HG02678 (cell line): Measurements from ENCODE around the gene HOXD10.

Source experiments
- ATAC-seq: cut with Tn5 transposase; IDR thresholded peaks from one replicate; pipeline ENCODE4 v1.9.1; 2021; ENCODE audit warnings: mild to moderate bottlenecking, moderate library complexity; ENCODE audit not compliant: unreplicated experiment

Gene HOXD10

DNA sequence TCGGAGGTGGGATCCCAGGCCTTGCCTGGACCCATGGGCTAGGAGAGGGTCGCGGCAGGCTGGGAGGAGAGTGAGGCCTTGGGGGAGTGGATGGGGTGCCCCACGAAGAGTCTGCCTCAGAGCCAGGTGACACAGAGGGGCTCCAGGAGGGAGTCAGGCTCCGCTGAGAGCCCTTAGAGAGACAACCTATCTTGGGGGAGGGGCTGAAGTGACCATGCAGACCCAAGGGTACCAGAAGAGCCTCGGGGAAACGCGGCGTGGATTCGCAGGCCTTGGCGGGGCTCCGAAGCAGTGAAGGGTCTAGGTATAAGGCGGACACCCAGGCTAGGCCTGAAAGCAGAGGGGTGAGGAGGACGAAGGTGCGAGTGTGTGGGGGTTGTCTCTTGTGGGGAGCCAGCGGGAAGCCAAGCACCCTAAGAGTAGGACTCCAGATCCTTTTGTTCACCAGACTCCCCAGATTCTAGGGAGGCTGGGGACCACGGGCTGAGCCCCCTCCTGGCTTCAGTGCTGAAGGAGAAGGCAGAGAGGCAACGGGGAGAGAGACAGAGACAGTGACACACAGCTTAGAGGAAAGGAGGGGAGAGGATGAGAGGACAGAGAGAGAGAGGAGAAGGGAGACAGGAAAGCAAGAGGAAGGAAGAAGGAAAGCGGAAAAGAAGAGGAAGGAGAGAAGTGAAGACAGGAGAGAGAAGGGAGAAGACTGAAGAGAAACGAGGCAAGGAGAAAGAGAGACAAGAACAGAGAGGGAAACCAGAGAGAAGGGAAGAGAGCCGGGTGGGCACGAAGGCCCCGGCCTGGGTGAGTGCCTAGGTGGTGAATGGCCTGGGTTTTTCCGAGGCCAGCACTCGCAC, 10.6 kb upstream of the HOXD10 start:
- ATAC-seq = no peak

DNA sequence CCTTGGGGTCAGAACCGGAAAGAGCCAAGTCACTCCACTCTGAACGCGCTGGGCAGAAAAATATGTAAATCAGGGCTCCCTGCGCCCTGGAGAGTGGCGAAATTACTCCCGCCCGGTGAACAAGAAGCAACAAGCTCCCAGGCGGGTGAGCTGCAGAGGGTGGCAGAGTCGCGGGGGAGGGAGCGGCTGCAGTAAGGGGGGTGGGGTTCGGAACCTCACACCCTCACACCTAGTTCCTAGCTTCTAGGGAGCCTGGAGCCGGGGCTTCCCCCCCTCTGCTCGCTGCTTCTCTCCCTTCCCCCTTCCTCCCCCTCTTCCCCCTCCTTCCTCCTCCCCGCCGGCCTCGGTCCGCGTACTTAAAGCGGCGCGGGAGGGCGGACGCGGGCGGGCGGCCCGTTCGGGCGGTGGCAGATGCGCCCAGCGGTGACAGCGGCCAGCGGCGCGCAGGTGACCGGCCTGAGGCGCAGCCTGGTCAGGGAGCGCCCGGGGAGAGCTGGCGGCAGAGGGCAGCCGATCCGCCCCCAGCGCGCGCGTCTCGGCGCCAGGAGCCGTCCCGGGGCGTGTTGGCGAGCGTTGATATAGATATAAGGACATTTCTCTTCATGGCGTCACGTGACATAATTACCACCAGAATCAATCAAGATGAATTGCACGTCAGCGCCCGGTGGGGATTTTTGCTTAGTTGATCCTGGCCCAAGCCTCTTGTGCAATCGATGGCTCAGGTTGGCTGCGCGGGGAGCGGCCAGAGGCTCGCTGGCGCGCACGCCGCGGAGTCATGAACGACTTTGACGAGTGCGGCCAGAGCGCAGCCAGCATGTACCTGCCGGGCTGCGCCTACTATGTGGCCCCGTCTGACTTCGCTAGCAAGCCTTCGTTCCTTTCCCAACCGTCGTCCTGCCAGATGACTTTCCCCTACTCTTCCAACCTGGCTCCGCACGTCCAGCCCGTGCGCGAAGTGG, 9.7 kb upstream of the HOXD10 start, which contains the start of gene HOXD11:
TSS of gene HOXD11 (plus strand) at position 700 of the 959 bp plus-strand sequence. CDS start at position 776, 76 bp downstream.
- ATAC-seq = no peak

DNA sequence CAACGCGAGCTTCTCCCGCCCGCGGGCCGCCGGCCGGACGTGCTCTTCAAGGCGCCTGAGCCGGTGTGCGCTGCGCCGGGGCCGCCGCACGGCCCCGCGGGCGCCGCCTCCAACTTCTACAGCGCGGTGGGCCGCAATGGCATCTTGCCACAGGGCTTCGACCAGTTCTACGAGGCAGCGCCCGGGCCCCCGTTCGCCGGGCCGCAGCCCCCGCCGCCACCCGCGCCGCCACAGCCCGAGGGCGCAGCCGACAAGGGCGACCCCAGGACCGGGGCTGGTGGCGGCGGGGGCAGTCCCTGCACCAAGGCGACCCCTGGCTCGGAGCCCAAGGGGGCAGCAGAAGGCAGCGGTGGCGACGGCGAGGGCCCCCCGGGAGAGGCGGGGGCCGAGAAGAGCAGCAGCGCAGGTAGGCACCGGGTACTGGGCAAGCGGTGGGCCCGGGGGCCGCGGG, 8.8 kb upstream of the HOXD10 start:
- ATAC-seq = no peak

GRCh38 chr2:176109192-176109901, 7.2 kb upstream of the HOXD10 start:
- no peak for ATAC-seq

DNA sequence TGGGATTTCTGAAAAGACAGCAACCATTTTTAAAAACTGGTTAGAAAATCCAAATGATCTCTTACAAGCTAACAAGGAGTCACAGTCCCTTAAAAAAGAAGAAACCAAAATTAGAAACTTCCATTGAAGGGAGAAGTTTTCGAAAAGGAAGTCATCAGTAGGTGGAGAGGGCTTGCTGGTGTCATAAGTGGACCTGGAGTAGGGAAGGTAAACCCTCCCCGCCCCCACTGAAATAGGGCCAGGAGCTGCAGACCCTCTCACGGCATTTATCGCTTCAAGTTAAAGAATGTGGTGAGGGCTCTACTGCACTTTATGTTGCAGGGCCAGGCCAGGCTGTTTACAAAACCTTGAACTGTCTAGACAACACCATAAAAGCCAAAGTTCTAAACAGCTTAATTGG, 6.6 kb upstream of the HOXD10 start:
- no peak for ATAC-seq

GRCh38 chr2:176110415-176111308, 5.9 kb upstream of the HOXD10 start:
- no peak for ATAC-seq

- ATAC-seq = no peak
Observed at GRCh38 chr2:176111309-176111663, 5.3 kb upstream of the HOXD10 start.

GRCh38 chr2:176111846-176112374, 4.7 kb upstream of the HOXD10 start:
- no peak for ATAC-seq

DNA sequence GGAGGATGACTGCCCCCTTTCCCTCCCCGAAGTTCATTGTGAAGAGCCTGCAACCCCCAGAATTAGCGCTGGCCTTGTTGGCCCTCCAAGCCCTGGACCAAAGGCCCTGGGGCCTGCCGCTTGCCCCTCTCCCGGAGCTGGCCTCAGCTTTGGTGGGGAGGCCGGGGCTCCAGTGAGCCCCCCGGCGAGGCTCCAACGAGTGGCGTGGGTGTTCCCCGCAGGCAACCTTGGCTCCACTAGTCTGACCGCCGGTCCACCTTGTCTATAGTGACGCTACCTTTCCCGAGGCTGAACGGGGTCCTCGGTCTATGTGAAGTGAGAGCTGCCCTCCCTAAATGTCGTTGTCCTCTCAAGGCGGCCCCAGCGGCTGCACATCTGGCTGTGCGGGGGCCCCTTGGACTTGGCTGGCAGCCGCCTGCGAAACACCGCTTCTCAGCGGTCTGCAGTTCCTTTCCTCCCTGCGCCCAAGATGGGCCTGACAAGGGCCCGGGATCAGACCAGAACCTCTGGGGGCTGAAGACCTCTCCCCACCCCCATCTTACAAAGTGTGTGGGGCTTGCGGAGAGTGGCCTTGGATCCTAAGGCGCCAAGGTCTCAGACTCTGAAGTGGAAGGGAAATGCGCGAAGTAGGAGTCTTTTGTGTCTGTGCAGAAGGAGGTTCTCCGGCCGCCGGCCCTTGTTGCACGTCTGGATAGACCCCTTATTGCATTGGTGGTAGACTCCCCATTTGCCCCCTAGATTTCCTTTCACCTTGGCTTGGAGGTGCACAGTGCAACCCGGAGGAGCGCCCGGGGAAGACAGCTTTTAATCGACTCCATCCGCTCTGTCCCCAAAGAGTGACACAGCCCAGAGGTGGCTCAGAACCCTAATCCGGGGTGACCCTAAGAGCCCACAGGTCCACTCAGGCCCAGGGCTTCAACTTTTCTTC, 3.9 kb upstream of the HOXD10 start:
- no peak for ATAC-seq

- no peak for ATAC-seq
Observed at GRCh38 chr2:176114120-176114929, 2.3 kb upstream of the HOXD10 start.

- ATAC-seq = no peak
Observed at GRCh38 chr2:176114930-176115625, 1.5 kb upstream of the HOXD10 start.

DNA sequence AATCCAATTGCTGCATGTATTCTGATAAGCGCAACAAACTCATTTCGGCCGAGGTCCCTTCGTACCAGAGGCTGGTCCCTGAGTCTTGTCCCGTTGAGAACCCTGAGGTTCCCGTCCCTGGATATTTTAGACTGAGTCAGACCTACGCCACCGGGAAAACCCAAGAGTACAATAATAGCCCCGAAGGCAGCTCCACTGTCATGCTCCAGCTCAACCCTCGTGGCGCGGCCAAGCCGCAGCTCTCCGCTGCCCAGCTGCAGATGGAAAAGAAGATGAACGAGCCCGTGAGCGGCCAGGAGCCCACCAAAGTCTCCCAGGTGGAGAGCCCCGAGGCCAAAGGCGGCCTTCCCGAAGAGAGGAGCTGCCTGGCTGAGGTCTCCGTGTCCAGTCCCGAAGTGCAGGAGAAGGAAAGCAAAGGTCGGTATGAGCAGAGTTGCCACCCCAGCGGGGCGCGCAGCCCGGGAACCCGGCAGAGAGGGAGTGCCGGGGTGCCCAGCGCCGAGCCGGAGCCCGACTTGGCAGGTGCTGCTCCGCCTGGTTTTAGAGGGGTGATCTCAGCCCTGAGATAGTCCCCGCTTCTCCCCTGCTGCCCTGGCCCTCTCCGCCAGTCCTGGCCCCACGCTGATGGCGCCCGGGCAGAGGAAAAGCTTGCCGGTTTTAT, 714 bp downstream of the HOXD10 start:
- no peak for ATAC-seq

GRCh38 chr2:176117823-176118371, 1.3 kb downstream of the HOXD10 start:
- no peak for ATAC-seq

DNA sequence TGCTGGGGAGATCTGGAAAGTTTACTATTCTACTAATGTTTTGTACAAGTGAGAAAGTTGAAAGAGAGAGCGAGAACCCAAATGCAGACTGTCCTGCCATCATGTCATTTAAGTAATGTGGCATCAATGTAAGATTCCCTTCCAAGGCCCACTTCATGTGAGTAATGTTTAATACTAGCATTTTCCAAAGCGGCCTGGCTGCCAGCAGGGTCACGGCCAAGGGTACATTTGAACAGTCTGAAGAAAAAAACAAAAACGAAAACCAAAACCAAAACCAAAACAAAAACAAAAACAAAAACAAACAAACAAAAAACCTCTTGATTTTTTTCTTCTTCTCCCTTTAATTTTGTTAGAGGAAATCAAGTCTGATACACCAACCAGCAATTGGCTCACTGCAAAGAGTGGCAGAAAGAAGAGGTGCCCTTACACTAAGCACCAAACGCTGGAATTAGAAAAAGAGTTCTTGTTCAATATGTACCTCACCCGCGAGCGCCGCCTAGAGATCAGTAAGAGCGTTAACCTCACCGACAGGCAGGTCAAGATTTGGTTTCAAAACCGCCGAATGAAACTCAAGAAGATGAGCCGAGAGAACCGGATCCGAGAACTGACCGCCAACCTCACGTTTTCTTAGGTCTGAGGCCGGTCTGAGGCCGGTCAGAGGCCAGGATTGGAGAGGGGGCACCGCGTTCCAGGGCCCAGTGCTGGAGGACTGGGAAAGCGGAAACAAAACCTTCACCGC, 2.2 kb downstream of the HOXD10 start:
- no peak for ATAC-seq

GRCh38 chr2:176120364-176121189, 4.0 kb downstream of the HOXD10 start:
- ATAC-seq = no peak
